Heart left ventricle (tissue), 16 donors: ENCODE data around the gene TFDP1. TPM values are rescaled to one million over a fixed set of nuclear protein-coding genes. Genes with fewer than 3 reads are reported as not detected.
A peak's percentile ranks its signal among the peaks of the same experiment; 100 is the strongest.
"Not testable (repeated sequence)": the region's sequence is repeated elsewhere in the genome, so short reads cannot be mapped to it uniquely, and the experiment has no call there.

ENCODE experiments used
- ATAC-seq, 4 donors: fragments of 200-7000 bp; cut with Tn5 transposase; one replicate each; pipeline ENCODE4 v1.9.1; 2020 to 2022; ENCODE audit warnings: moderate library complexity in 4 of 4, mild to moderate bottlenecking in 3 of 4, moderate number of reproducible peaks in 1 of 4
- DNase-seq, 5 donors: peaks; one replicate each; pipeline ENCODE4 v3.0.0-alpha.2; 2020
- H3K27ac ChIP-seq, 12 donors: fragments of 200-600 bp; sonication (generic) in 4 of 12; one replicate each; pipeline versions ENCODE4 v1.5.0 to v1.8.0; 2016 to 2022; ENCODE audit warnings: mild to moderate bottlenecking in 2 of 12
- H3K27me3 ChIP-seq, 9 donors: fragments of 200-600 bp; sonication (generic) in 2 of 9; one replicate each; pipeline versions ENCODE4 v1.5.1 to v1.8.0; 2016 to 2022; ENCODE audit warnings: mild to moderate bottlenecking in 3 of 9
- H3K36me3 ChIP-seq, 9 donors: fragments of 200-600 bp; sonication (generic) in 2 of 9; one replicate each; pipeline versions ENCODE4 v1.5.0 to v1.8.0; 2018 to 2022; ENCODE audit warnings: mild to moderate bottlenecking in 2 of 9
- H3K4me1 ChIP-seq, 12 donors: fragments of 200-600 bp; sonication (generic) in 4 of 12; one replicate each; pipeline versions ENCODE4 v1.5.0 to v1.8.0; 2016 to 2022; ENCODE audit warnings: mild to moderate bottlenecking in 3 of 12
- H3K4me3 ChIP-seq, 12 donors: fragments of 200-600 bp; sonication (generic) in 4 of 12; one replicate each; pipeline versions ENCODE4 v1.5.0 to v1.8.0; 2017 to 2022; ENCODE audit warnings: mild to moderate bottlenecking in 9 of 12, moderate library complexity in 4 of 12
- H3K9me3 ChIP-seq, 12 donors: fragments of 200-600 bp; sonication (generic) in 4 of 12; one replicate each; pipeline versions ENCODE4 v1.5.0 to v1.8.0; 2016 to 2022; ENCODE audit warnings: mild to moderate bottlenecking in 1 of 12
- POLR2A ChIP-seq, 2 donors: fragments of 450-650 bp; IDR thresholded peaks; one replicate each; pipeline ENCODE4 v1.6.1; 2017; ENCODE audit warnings: antibody characterized with exemption in 2 of 2, mild to moderate bottlenecking in 2 of 2, moderate library complexity in 2 of 2
- WGBS, 4 donors: extraction: QIAGEN DNeasy Blood & Tissue Kit in 2 of 4; methylation state at CpG; one replicate each; pipeline versions ENCODE4 v1.1.5 to v1.1.7; 2013 to 2018; 5-methylcytosine and 5-hydroxymethylcytosine counted together
- intact Hi-C, 10 donors: fragments of 100-400 bp; cut with DNase I; formaldehyde crosslinking; loops; one replicate each; pipeline versions ENCODE4 v1.11.1 to v1.14.2; 2022
- polyA plus RNA-seq, 2 donors: library from polyadenylated mRNA; stranded (reverse); fragments of 200-250 nt; gene quantifications; one replicate each; pipeline ENCODE4 v1.2.3, GENCODE V29; 2013
- total RNA-seq, 9 donors: library from RNA; depleted of rRNA in 2 of 9; stranded (reverse); fragments of >200 nt in 2 of 9; fragmentation: NEBNext Ultra II Directional in 3 of 9; extraction: Animal tissue kit (Norgen Biotek cat#: 25700) in 3 of 9; gene quantifications; one replicate each; pipeline versions ENCODE4 v1.1.0 to v1.2.4, GENCODE V29; 2016 to 2023
- TF ChIP-seq, protein P1 (sequence below), 12 donors: fragments of 200-600 bp; sonication (generic) in 4 of 12; IDR thresholded peaks; one replicate each; pipeline versions ENCODE4 v1.5.0 to v1.8.0; 2018 to 2022; ENCODE audit warnings: antibody characterized with exemption in 12 of 12, mild to moderate bottlenecking in 5 of 12
- donor health status: ischemic (EF 13 %, LVEDD 7.1; RV severe dilation, severe dysfunction).
- donor health status: healthy with polysubstance abuse.
- donor health status: DM: no; HTN: yes; CAD: no.
- donor health status: DM: no; HTN: no; CAD: no.
- donor health status: ischemic (EF 25% LVEDD 6.9; RV normal size, moderate dysfunction).
- donor health status: ischemic (EF 25% LVEDD 5.7; RV mildly dilated, moderate dysfunction).
- donor health status: healthy.
- donor health status: DM: yes; HTN: yes; CAD: no.
- donor health status: ischemic (EF 35%, LVEDD 5.7; RV mildly dilated, moderate dysfunction).
- donor health status: nonischemic (EF 11% LVEDD 7.7; RV severe dilation, severe dysfunction).
- donor health status: DM: yes; HTN: yes; CAD: no.
- donor health status: PGD.
- donor health status: ischemic (EF 29% LVEDD 5.4; RV normal size, mild dysfunction).
- donor health status: nonischemic (EF 23%, LVEDD 6.1; RV moderate dilation, normal function).

The TFDP1 gene
- total and polyA plus RNA-seq, 11 donors = 19.7 to 50.3 (median 44.3) TPM

GRCh38 chr13:113620036-113620796 lies 35.7 kb downstream of the TFDP1 start:
- ATAC-seq (peak in 1 of 4 donors; percentile 7), DNase-seq (peak in 2 of 5 donors; percentile 18 to 29)
- Histone ChIP-seq H3K27me3 (no peaks in the 10 kb centered on the region), H3K36me3 (peaks cover 0 to 17% (median 7%) of the 10 kb centered on the region in 9 donors), H3K9me3 (no peaks in the 10 kb centered on the region), H3K4me3 (no peak overlapping the region), H3K27ac (no peak overlapping the region), H3K4me1 (peaks cover 0 to 21% (median 0%) of the 10 kb centered on the region in 12 donors)
- TF ChIP-seq, protein P1, sequence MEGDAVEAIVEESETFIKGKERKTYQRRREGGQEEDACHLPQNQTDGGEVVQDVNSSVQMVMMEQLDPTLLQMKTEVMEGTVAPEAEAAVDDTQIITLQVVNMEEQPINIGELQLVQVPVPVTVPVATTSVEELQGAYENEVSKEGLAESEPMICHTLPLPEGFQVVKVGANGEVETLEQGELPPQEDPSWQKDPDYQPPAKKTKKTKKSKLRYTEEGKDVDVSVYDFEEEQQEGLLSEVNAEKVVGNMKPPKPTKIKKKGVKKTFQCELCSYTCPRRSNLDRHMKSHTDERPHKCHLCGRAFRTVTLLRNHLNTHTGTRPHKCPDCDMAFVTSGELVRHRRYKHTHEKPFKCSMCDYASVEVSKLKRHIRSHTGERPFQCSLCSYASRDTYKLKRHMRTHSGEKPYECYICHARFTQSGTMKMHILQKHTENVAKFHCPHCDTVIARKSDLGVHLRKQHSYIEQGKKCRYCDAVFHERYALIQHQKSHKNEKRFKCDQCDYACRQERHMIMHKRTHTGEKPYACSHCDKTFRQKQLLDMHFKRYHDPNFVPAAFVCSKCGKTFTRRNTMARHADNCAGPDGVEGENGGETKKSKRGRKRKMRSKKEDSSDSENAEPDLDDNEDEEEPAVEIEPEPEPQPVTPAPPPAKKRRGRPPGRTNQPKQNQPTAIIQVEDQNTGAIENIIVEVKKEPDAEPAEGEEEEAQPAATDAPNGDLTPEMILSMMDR (IDR thresholded peaks at IDR 0.05) = no peak
- TF ChIP-seq POLR2A (IDR thresholded peaks at IDR 0.05) = no peak
- WGBS, 4 donors = 74 to 92% (median 79%) methylated on average over 10 to 15 of the region's 15 CpGs
- intact Hi-C loops = no loop called here

GRCh38 chr13:113621046-113621445 lies 36.5 kb downstream of the TFDP1 start:
- 96 to 98% (median 97%) methylated on average over 15 of the region's 15 CpGs for WGBS, 4 donors

DNA sequence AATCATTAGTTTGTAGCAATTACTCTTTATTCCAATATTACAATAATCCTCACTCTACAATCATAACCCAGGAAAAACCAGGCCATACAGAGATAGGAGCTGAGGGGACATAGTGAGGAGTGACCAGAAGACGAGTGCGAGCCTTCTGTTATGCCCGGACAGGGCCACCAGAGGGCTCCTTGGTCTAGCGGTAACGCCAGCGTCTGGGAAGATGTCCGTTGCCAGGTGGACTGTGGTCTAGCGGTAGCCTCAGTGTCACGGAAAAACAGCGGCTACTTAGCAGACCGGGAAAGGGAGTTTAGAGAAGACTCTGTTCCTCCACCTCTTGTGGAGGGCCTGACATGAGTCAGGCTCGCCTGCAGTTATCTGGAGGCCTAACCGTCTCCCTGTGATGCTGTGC lies 36.9 kb downstream of the TFDP1 start:
- peak in 1 of 5 donors; percentile 43 for DNase-seq
- WGBS, 4 donors = 70 to 86% (median 78%) methylated on average over 13 of the region's 13 CpGs
- ATAC-seq, H3K27me3 ChIP-seq, H3K27ac ChIP-seq, H3K4me3 ChIP-seq, H3K9me3 ChIP-seq, intact Hi-C loops: not testable (repeated sequence)
- TF ChIP-seq, protein P1 (IDR thresholded peaks at IDR 0.05) = peak in 10 of 12 donors; percentile 12 to 46 (median 34)
- Histone ChIP-seq H3K36me3 (peaks cover 0 to 17% (median 7%) of the 10 kb centered on the region in 9 donors), H3K4me1 (peaks cover 0 to 13% (median 0%) of the 10 kb centered on the region in 12 donors)

More at GRCh38 chr13:113621046-113621445, 36.5 kb downstream of the TFDP1 start:
- peaks cover 0 to 17% (median 7%) of the 10 kb centered on the region in 9 donors for H3K36me3 ChIP-seq
- no peaks in the 10 kb centered on the region for H3K27me3 ChIP-seq
- peak in 1 of 5 donors; percentile 46 for DNase-seq
- H3K9me3 ChIP-seq = no peaks in the 10 kb centered on the region
- intact Hi-C loops = no loop called here
- no peak for ATAC-seq
- no peak overlapping the region for H3K27ac ChIP-seq
- TF ChIP-seq, protein P1 (IDR thresholded peaks at IDR 0.05) = no peak
- TF ChIP-seq POLR2A (IDR thresholded peaks at IDR 0.05) = no peak
- H3K4me1 ChIP-seq = peaks cover 0 to 14% (median 0%) of the 10 kb centered on the region in 12 donors
- no peak overlapping the region for H3K4me3 ChIP-seq

- peak in 1 of 5 donors; percentile 36 for DNase-seq
- H3K4me1 ChIP-seq, intact Hi-C loops, H3K27me3 ChIP-seq, H3K4me3 ChIP-seq, ATAC-seq, H3K9me3 ChIP-seq, H3K27ac ChIP-seq: not testable (repeated sequence)
- peaks cover 0 to 17% (median 7%) of the 10 kb centered on the region in 9 donors for H3K36me3 ChIP-seq
- WGBS, 4 donors = 95 to 98% (median 96%) methylated on average over 20 of the region's 20 CpGs
These were observed 37.5 kb downstream of the TFDP1 start for GRCh38 chr13:113621986-113622550.
